ENCODE results near the gene EFCAB8.

The EFCAB8 gene

GRCh38 chr20:32991383-32991782 lies 132.7 kb downstream of the EFCAB8 start:
- DNase-seq, result no peak

GRCh38 chr20:32991792-32992641 lies 133.3 kb downstream of the EFCAB8 start:
- no peak for DNase-seq

GRCh38 chr20:32993496-32994050 lies 134.8 kb downstream of the EFCAB8 start:
- DNase-seq, result no peak

GRCh38 chr20:32995802-32996201 lies 137.1 kb downstream of the EFCAB8 start:
- no peak for DNase-seq

- DNase-seq, result no peak
Measured at GRCh38 chr20:32997431-32997830, 138.7 kb downstream of the EFCAB8 start.

- DNase-seq, result no peak
Measured at GRCh38 chr20:32999603-33000250, 141.0 kb downstream of the EFCAB8 start.

- DNase-seq, result no peak
Measured at GRCh38 chr20:33000802-33001466, 142.2 kb downstream of the EFCAB8 start.

GRCh38 chr20:33002087-33002808 lies 143.5 kb downstream of the EFCAB8 start:
- DNase-seq, result no peak

GRCh38 chr20:33004141-33004751 lies 145.5 kb downstream of the EFCAB8 start, which contains the start of gene SUN5:
TSS of gene SUN5 (minus strand) at chr20:33004433. CDS start at chr20:33004340, 93 bp downstream.
- DNase-seq, result no peak

GRCh38 chr20:33005132-33005566 lies 146.4 kb downstream of the EFCAB8 start:
- DNase-seq, result no peak

- no peak for DNase-seq
Measured at GRCh38 chr20:33005908-33006775, 147.4 kb downstream of the EFCAB8 start.

GRCh38 chr20:33006776-33007375 lies 148.2 kb downstream of the EFCAB8 start:
- no peak for DNase-seq

GRCh38 chr20:33007376-33008335 lies 148.9 kb downstream of the EFCAB8 start, which contains the start of gene BPIFB2:
TSS of gene BPIFB2 (plus strand) at chr20:33007704. CDS start at chr20:33008575, 871 bp downstream.
- DNase-seq, result no peak

GRCh38 chr20:33008336-33009213 lies 149.9 kb downstream of the EFCAB8 start:
- DNase-seq, result no peak

- no peak for DNase-seq
Measured at GRCh38 chr20:33009214-33010132, 150.8 kb downstream of the EFCAB8 start.

- no peak for DNase-seq
Measured at GRCh38 chr20:33010133-33010504, 151.4 kb downstream of the EFCAB8 start.

Measured in amniotic stem cell (primary cell).